SH-SY5Y (cell line): ENCODE results near the gene TXLNA.

Experiments
- GATA2 ChIP-seq: IDR thresholded peaks from 2 replicates; pipeline ENCODE4 v1.6.1; 2011; ENCODE audit warnings: mild to moderate bottlenecking, low read depth, low read length
- GATA3 ChIP-seq: IDR thresholded peaks from 2 replicates; pipeline ENCODE4 v1.6.1; 2011; ENCODE audit warnings: low read depth, mild to moderate bottlenecking, low read length, moderate library complexity

DNA sequence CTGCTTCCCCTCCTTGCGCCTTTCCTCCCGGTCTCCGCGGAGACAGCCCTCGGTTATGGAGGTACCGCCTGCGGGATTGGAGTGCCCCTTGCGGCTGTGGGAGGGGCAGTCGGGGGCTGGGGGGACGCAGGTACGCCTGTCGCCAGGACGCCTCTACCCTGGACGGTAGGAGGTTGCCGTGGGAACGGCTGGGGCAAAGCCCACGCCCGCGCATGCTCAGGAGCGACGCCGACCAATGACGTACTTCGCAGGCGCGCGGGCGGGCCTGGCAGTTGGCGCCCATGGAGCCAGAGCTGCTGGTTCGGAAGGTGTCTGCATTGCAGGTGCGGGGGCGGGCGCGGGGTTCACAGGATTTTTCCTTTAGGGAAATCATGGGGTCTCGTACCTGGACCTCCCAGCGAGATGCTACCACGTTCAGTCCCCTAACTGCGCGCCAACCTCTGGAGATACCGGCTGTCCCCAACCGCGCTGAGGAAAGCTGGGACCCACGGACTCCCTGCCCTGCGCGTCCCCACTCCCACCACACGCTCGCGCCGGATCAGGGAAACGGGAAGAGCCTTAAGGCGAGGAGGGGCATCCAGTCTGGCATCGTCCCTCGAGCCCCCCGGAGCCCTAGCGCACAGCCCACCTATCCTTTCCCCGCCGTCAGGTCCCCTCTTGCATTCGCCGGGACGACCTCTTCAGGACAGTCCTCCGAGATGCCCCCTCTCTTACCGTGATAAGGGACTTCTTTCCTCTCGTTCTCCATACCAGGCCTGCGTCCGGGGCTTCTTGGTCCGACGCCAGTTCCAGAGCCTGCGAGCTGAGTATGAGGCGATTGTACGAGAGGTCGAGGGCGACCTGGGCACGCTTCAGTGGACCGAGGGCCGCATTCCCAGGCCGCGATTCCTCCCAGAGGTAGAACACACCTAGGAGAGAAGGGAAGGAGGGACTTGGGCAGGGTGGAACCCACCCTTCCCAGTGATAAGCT lies 26.2 kb downstream of the TXLNA start, which contains the start of gene IQCC:
- TF ChIP-seq GATA2 = no peak
- no peak for TF ChIP-seq GATA3
